Kidney (tissue), 14 donors: ENCODE data around the gene SUGCT. TPM values are rescaled to one million over a fixed set of nuclear protein-coding genes. Genes with fewer than 3 reads are reported as not detected.

ENCODE experiments used
- DNase-seq, 5 donors: peaks; one replicate each; pipeline ENCODE4 v3.0.0-alpha.2; 2013 to 2020
- FAIRE-seq: peaks from 2 replicates; lab custom pipeline; 2012; peaks lifted over from hg19 to GRCh38; lab: Jason Lieb, UNC
- H3K27ac ChIP-seq, 2 donors: one replicate each; pipeline ENCODE4 v1.7.0; 2013; ENCODE audit warnings: low read depth in 2 of 2, low read length in 2 of 2, inconsistent platforms in 1 of 2
- H3K27me3 ChIP-seq: one replicate; pipeline ENCODE4 v1.7.1; 2013; ENCODE audit warnings: low read length, inconsistent platforms; ENCODE audit not compliant: control insufficient read depth, insufficient read depth
- H3K36me3 ChIP-seq, 3 donors: one replicate each; pipeline versions ENCODE4 v1.7.0 to v1.7.1; 2013; ENCODE audit warnings: low read length in 3 of 3, control low read depth in 1 of 3, inconsistent platforms in 1 of 3; ENCODE audit not compliant: insufficient read depth in 3 of 3, control insufficient read depth in 2 of 3
- H3K4me1 ChIP-seq, 3 donors: one replicate each; pipeline versions ENCODE4 v1.7.0 to v1.7.1; 2013; ENCODE audit warnings: low read length in 3 of 3, inconsistent platforms in 1 of 3, low read depth in 1 of 3; ENCODE audit not compliant: control insufficient read depth in 2 of 3, insufficient read depth in 2 of 3
- H3K4me3 ChIP-seq, 3 donors: one replicate each; pipeline versions ENCODE4 v1.7.0 to v1.8.1; 2013; ENCODE audit warnings: low read length in 3 of 3, control low read depth in 1 of 3, inconsistent platforms in 1 of 3
- H3K9ac ChIP-seq, 3 donors: one replicate each; pipeline versions ENCODE4 v1.7.0 to v1.7.1; 2013; ENCODE audit warnings: low read length in 3 of 3, control low read depth in 1 of 3, inconsistent platforms in 1 of 3
- H3K9me3 ChIP-seq, 3 donors: one replicate each; pipeline versions ENCODE4 v1.7.0 to v1.7.1; 2013; ENCODE audit warnings: low read length in 3 of 3, control low read depth in 1 of 3, inconsistent platforms in 1 of 3; ENCODE audit not compliant: control insufficient read depth in 2 of 3, insufficient read depth in 1 of 3
- CTCF ChIP-seq: IDR thresholded peaks from 3 replicates; pipeline ENCODE4 v1.5.1; 2012; ENCODE audit warnings: mild to moderate bottlenecking, moderate library complexity, borderline replicate concordance; ENCODE audit not compliant: insufficient read depth; ENCODE audit errors: extremely low read depth
- intact Hi-C: fragments of 100-400 bp; cut with DNase I; formaldehyde crosslinking; loops from one replicate; pipeline ENCODE4 v1.11.1; 2022
- polyA plus RNA-seq: library from polyadenylated mRNA; stranded (reverse); fragments of 350-450 nt; fragmentation: Illumina TruSeq; extraction: RNeasy Lipid Tissue Mini Kit (QIAGEN cat#74804); gene quantifications from one replicate; pipeline ENCODE4 v1.2.3, GENCODE V29; 2014; ENCODE audit warnings: low read depth, low replicate concordance; ENCODE audit not compliant: insufficient read depth
- total RNA-seq: library from RNA; stranded (reverse); fragmentation: NEBNext Ultra II Directional; extraction: Animal tissue kit (Norgen Biotek cat#: 25700); gene quantifications from one replicate; pipeline ENCODE4 v1.2.1, GENCODE V29; 2021
- donor health status: control.
- donor health status: control.
- donor health status: control.
- donor health status: control.
- donor health status: control.
- donor health status: DM: yes; HTN: yes; CAD: no.
- donor health status: Normal renal cell carcinoma (clear cell type).

SUGCT gene
- total and polyA plus RNA-seq, 2 donors from 2014 or later, result 7.6 to 45.1 TPM

GRCh38 chr7:40230101-40230500 is 95.3 kb downstream of the SUGCT start:
- no peak overlapping the region for H3K27ac ChIP-seq
- no peaks in the 10 kb centered on the region for H3K36me3 ChIP-seq
- H3K27me3 ChIP-seq, result no peaks in the 10 kb centered on the region
- H3K9ac ChIP-seq, result no peak overlapping the region
- FAIRE-seq (no peak), DNase-seq (no peak)
- H3K4me3 ChIP-seq, result no peak overlapping the region
- H3K4me1 ChIP-seq, result peaks cover 0 to 4% (median 2%) of the 10 kb centered on the region in 3 donors
- intact Hi-C loops, result no loop called here
- H3K9me3 ChIP-seq, result no peaks in the 10 kb centered on the region
- no peak for TF ChIP-seq CTCF

- intact Hi-C loops, result no loop called here
- no peak overlapping the region for H3K4me3 ChIP-seq
- no peak overlapping the region for H3K27ac ChIP-seq
- no peaks in the 10 kb centered on the region for H3K36me3 ChIP-seq
- no peaks in the 10 kb centered on the region for H3K9me3 ChIP-seq
- peaks cover 0 to 2% (median 0%) of the 10 kb centered on the region in 3 donors for H3K4me1 ChIP-seq
- FAIRE-seq, result no peak
- TF ChIP-seq CTCF, result no peak
- no peaks in the 10 kb centered on the region for H3K27me3 ChIP-seq
- DNase-seq, result no peak
- no peak overlapping the region for H3K9ac ChIP-seq
These were observed 97.0 kb downstream of the SUGCT start for GRCh38 chr7:40231796-40232195.

GRCh38 chr7:40232242-40232893 is 97.6 kb downstream of the SUGCT start:
- intact Hi-C loops, result no loop called here
- H3K9me3 ChIP-seq, result no peaks in the 10 kb centered on the region
- DNase-seq, result peak in 3 of 5 donors; percentile 37 to 85 (median 76)
- peaks cover 0 to 2% (median 0%) of the 10 kb centered on the region in 3 donors for H3K4me1 ChIP-seq
- peak overlapping the region in 1 of 3 donors; percentile 9 for H3K9ac ChIP-seq
- peak; percentile 71 for FAIRE-seq
- H3K4me3 ChIP-seq, result no peak overlapping the region
- H3K27me3 ChIP-seq, result no peaks in the 10 kb centered on the region
- peak; percentile 67 for TF ChIP-seq CTCF
- no peak overlapping the region for H3K27ac ChIP-seq
- no peaks in the 10 kb centered on the region for H3K36me3 ChIP-seq
